ENCODE measurements around the gene LRCH1. TPM values are rescaled to one million over a fixed set of nuclear protein-coding genes. Genes with fewer than 3 reads are reported as not detected.
"Not testable (repeated sequence)": the region's sequence is repeated elsewhere in the genome, so short reads cannot be mapped to it uniquely, and the experiment has no call there.

Gene LRCH1
- total RNA-seq, 1 donor from 2014 or later: 12.5 TPM

DNA sequence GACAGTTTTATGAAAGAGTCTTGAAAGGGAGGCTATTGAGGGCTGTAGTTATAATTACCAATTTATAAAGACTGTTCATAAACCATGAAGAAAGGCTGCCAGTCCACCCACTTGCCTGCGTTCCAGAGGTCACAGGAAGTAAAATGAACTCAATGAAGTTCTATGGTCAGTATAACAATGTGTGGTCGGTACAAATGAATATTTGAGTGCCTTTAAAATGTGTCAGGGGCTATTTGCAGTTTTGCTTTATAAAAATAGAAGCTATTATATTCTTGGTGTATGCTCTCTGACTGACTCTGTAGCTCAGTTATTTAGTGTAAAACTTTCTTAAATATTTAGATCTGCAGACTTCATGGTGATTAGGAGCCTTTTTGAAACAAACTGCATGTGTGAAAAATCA, 197.0 kb downstream of the LRCH1 start:
- DNase-seq (no peak), ATAC-seq (no peak)
- intact Hi-C loops (cut with micrococcal nuclease): no loop called here

DNA sequence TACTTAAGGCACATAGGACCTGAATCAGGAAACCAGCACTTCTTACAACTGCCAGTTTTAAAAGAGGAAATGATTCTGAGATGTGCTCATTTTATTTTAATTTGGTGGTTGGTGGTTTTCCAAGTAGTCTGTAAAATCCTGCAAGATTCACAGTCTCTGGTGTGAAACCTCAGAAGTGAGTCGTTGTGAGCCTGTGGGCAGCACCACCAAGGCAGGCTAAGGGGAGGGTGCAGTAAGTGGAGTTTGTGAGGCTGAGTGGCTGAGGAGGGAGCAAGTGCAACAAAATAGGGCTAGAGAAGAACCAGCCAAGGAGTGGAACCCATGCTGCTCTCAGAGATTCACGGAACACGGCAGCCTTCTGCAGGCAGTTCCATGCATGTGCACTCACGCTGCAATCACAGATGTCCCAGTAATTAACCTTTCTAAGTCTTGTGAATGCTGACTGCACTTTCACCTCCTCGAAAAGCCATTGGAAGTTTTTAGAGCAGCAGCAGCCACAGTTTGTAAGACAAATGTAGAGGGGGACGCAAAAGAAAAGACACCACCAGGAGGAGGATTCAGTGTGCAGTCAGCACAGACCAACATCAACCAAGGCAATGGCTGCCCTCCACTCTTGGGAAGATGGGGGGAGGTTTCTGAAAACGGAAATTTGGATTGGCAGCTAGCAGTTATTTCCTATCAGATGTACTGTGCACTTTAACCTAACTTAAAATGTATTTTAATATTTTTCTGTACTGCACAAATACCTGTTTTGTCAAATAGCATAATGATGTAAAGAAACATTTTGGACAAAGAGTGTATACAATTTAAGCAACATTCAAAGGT, 199.1 kb downstream of the LRCH1 start:
- intact Hi-C loops (cut with micrococcal nuclease): no loop called here
- no peak for DNase-seq
- ATAC-seq: peak; percentile 32

DNA sequence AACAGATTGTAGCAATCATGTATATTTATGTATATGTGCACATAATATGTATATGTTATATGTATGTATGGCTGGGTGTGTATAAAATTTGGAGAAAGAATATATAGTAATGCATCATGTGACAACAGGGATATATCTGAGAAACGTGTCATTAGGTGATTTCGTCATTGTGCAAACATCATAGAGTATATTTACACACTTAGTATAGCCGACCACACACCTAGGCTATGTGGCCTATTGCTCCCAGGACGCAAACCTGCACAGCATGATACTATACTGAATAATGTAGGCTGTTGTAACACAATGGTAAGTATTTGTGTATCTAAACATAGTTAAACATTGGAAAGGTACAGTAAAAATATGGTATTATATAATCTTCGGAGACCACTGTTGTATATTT, 200.2 kb downstream of the LRCH1 start:
- intact Hi-C loops (cut with micrococcal nuclease): no loop called here
- DNase-seq (no peak), ATAC-seq (no peak)

DNA sequence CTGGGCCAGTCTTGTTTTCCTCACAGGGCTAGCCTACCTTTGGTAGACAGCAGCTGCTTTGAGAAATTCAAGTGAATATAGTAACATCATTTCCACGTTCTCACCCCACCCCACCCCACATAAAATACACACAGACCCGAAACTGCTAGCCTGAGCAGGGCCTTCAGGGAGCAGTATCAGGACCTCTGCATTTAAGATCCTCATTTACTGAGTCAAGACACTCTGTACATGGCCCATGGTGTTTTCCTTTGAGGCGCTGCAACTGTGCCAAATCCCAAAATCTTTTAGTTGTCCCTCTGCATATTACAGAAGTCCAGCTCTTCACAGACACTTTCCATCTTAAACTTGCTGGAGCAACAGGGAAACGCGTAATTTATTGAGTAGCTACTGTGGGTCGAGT, 200.9 kb downstream of the LRCH1 start:
- no peak for DNase-seq
- intact Hi-C loops (cut with micrococcal nuclease): no loop called here
- no peak for ATAC-seq

DNA sequence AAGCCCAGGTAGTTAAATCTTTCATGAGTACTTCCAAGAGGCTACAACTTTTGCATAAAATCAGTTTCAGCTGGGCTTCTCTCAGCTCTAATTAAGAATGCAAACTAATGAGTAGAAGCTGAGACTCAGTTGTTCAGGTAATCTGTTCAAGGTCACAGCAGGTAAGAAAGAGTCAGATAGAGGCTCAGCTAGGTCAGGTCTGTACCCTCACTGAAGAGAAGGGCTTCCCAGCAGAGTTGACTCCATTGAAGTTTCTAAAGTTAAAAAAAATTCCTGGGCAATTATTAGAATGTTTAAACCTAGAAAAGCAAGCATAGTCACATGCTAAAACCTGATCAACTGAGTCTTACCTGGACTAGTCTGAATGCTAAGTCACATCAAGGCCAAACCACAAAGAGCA, 201.8 kb downstream of the LRCH1 start:
- ATAC-seq: no peak
- intact Hi-C loops (cut with micrococcal nuclease): no loop called here

DNA sequence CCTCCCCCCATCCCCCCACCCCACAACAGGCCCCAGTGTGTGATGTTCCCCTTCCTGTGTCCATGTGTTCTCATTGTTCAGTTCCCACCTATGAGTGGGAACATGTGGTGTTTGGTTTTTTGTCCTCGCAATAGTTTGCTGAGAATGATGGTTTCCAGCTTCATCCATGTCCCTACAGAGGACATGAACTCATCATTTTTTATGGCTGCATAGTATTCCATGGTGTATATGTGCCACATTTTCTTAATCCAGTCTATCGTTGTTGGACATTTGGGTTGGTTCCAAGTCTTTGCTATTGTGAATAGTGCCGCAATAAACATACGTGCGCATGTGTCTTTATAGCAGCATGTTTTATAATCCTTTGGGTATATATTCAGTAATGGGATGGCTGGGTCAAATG, 202.5 kb downstream of the LRCH1 start:
- intact Hi-C loops (cut with micrococcal nuclease); DNase-seq; ATAC-seq: not testable (repeated sequence)

More for the DNA sequence above, 201.8 kb downstream of the LRCH1 start:
- DNase-seq: no peak

DNA sequence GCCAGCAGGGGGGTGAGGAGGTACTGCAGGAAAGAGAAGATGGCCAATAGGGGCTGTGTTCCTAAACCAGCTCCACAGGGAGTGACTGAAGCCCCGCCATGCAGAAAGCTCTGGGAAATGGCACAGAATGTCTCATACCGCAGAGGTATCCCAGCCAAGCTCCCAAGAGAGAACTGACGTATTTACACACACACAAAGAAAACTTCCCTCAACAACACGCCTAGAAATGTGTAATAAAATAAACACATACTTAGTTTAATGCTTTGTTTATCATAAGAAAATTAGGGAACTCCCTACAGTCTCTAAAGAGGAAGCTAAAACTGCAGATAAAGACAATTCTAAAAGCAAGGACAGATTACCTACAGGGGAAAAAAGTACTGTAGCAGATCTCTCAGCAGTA, 204.0 kb downstream of the LRCH1 start:
- ATAC-seq: no peak

DNA sequence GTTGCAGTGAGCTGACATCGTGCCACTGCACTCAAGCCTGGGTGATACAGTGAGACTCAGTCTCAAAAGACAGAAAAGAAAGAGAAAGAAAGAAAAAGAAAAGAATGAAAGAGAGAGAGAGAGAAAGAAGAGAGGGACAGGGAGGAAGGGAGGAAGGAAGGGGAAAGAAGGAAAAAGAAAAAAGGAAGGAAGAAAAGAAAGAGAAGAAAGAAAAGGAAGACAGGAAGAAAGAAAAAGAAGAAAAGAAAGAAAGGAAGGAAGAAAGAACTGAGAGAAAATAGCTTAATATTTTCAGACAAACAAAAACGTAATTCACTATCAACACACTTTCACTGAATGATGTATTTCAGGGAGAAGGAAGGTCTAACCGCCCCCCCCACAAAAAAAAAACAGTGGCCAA, 204.7 kb downstream of the LRCH1 start:
- ATAC-seq (no peak), DNase-seq (no peak)
- intact Hi-C loops (cut with micrococcal nuclease): no loop called here

More for the DNA sequence above, 204.0 kb downstream of the LRCH1 start:
- intact Hi-C loops (cut with micrococcal nuclease): no loop called here
- DNase-seq: no peak

DNA sequence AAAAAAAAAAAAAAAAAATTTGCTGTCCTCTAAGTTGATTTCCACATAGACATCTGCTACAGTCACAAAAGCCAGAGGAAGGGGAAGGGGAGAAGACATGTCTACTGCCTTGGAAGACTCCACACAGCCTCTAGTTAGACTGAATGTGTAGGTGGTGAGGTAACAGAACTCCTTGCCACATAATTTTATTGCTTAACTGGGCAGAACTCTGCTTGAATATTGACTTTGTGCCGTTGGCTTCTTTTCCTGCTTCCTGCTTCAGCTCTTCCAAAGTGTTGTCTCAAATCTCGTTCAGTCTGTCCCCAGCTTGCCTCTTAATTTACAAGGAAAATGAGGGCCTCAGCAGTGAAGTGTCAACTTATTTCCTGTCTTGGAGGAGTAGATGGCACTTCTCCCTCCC, 206.9 kb downstream of the LRCH1 start:
- ATAC-seq (no peak), DNase-seq (no peak)
- intact Hi-C loops (cut with micrococcal nuclease): no loop called here

DNA sequence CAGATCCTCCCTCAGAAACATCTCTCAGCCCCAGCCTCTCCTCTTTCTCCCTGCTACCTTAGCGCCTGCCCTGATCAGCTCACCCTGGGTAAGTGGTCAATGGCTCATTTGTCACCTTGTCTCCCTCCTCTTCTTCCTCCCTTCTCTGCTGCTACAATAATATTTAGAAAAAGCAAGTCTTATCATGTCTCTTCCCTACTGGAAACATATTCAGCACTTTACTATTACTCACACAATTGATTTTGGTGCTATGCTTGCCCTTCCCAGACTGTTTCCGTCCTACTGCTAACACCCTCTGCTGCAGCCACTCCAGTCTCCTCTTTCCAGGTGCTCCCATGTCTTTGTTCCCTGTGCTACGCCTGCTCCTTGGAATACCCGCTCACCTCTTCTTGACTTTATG, 208.2 kb downstream of the LRCH1 start:
- intact Hi-C loops (cut with micrococcal nuclease): no loop called here
- no peak for ATAC-seq
- no peak for DNase-seq

DNA sequence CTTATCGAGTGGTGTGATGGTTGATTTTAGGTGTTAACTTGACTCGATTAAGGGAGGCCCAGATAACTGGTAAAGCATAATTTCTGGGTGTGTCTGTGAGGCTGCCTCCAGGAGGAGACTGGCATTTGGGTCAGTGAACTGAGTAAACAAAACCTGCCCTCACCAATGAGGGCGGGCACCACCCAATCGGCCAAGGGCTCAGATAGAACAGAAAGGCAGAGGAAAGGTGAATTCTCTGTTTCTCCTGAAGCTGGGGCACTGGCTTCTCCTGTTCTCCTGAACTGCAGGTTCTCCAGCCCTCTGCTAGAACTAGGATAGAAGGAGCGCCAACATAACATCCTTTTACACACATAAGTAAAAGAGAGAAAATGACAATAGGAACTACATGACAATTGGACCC, 208.9 kb downstream of the LRCH1 start:
- intact Hi-C loops (cut with micrococcal nuclease): no loop called here
- DNase-seq (no peak), ATAC-seq (no peak)

DNA sequence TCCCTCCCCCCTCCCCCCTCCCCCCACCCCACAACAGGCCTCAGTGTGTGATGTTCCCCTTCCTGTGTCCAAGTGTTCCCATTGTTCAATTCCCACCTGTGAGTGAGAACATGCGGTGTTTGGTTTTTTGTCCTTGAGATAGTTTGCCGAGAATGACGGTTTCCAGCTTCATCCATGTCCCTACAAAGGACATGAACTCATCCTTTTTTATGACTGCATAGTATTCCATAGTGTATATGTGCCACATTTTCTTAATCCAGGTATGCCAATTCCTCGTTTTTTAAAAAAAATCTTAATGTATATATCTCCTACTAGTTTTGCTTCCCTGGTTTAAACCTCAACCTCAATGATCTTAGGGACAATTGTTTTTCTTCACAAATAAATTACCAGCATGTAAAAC, 217.0 kb downstream of the LRCH1 start:
- ATAC-seq: not testable (repeated sequence)

DNA sequence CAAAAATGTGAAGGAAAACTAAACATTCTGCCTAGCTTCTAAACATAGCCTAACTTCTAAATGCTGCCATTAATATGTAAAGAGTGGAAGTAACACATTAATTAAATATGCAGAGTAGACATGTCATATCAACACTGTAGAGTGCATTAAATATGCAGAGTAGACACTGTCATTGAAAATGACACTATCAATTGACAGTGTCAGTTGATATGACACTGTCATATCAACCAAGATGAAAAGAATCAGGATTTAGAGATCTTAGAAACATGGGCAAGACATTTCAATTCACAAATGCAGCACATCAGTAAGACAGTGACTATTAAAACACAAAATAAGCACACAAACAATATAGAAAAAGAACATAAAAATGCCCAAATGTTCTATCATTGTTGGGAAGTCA, 218.7 kb downstream of the LRCH1 start:
- no peak for ATAC-seq
- intact Hi-C loops (cut with micrococcal nuclease): no loop called here
- DNase-seq: no peak

More for the DNA sequence above, 217.0 kb downstream of the LRCH1 start:
- intact Hi-C loops (cut with micrococcal nuclease); DNase-seq: not testable (repeated sequence)

DNA sequence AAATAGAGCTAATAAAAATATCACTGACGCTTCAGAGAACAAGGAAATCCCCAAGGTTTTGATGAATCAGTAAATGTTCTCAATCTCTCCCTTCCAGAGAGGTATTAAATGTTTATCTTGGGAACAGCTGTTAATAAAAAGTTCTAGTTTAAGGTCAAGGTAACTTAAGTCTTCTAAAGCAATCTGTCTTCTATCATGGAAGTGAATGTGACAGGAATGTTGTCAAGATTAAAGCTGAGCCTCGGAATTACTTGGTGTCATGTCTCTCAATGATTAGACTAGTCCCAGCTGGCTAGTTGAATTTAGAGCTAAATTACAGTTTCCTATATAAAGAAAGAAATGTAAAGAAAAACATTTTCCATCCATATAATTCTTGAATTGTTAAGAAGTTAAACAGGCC, 220.6 kb downstream of the LRCH1 start:
- no peak for DNase-seq
- intact Hi-C loops (cut with micrococcal nuclease): no loop called here
- ATAC-seq: no peak

DNA sequence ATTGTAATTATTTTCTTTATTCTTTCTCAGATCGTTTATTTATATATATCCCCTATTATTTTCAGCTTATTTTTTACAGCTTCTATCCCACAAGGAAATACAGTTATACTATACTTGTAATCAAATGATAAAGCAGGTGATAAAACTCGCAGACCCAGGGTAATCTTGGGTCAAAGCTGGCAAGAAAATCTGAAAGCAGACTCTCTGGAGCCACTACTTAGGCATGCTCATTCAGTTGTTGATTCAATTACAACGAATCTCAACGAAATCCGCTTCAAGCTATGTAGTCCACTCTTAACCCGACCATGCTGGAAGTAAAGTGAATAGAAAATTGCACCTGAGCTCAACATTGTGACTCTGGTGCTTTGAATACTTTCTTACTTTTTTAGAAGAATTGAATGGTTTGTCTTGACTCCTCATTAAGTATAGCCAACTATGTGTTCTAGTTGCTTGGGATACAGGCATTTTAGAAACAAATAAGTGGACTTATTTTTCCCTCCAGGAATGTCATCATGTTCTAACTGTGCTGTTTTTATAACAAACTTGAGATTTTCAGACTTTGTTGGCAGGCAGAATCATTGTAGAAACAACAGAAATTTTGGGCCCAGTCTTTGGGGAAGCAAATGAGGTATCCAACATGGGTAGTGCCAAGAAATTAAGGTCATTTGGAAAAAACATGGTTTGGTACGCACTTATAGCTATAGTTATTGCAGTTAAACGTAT, 222.6 kb downstream of the LRCH1 start:
- intact Hi-C loops (cut with micrococcal nuclease): no loop called here
- ATAC-seq: peak; percentile 36
- no peak for DNase-seq

DNA sequence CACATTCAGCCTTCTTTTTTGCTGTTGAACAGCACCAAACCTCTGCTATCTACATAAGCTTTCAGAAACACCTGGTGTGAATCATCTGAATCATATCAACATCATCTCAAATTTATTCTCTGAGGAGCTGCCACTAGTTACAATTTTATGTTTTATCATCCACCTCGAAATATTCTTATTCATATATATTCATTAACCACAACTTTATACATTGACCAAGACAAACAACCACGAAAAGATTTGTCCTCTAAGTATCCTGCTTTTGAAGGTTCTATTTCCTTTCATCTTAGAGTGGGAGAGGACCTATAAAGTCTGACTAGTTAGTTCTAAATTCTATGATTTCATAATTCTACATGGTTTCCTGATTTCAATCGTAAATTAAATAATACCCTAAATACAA, 225.1 kb downstream of the LRCH1 start:
- DNase-seq: no peak
- intact Hi-C loops (cut with micrococcal nuclease): no loop called here
- ATAC-seq: no peak

DNA sequence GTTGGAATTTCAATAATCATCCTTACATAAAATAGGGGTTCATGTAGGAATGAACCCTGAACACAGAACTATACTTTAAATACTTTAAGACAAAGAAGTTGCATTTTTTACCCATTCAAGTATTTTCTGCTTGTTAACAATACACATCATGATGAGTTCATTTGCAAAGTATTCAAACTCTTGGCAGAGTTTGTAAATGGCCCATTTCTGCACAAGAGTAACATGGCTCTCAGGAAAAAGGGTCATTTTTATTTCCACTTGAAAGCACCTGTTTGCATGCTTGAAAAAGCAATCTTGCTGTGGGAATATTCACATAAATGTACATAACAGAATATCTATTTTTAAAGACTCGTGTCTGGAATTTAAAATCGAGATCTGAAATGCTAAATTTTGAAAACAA, 225.9 kb downstream of the LRCH1 start:
- intact Hi-C loops (cut with micrococcal nuclease): no loop called here
- DNase-seq: no peak
- ATAC-seq: no peak

DNA sequence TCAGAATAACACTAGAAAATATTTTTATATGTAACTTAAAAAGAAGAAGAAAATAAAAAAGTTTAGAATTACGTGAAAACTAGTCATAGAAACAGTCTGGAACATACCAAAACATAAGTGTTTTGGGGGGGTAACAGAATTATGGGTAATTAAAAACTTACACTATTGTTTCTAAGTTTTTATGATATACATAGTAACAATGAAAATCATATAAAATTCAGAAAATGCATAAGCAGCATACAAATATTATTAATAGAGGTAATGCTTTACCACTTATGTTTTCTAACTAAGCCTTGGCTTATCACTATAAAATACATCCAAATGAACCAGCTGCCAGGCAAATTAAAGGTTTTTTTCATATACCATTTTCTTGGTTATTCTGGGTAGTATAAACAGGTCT, 229.1 kb downstream of the LRCH1 start:
- ATAC-seq (no peak), DNase-seq (no peak)
- intact Hi-C loops (cut with micrococcal nuclease): no loop called here

DNA sequence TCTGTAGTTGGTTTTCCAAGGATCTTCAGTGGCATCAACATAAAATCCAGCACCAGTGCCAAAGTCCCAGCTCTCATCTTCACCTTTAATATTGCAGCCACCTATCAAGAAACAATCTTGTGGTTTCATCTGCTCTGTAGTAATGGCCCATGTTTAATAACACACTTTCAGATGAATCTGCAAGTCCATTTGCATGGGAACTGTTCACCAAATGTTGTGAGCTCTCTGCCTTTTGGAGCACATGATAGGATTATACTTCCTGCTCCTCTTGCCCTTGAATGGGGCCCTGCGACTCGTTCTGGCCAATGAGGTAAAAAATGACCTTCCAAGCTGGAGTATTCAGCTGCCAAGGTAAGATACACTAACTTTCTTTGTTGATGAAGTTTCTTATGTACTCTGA, 229.7 kb downstream of the LRCH1 start:
- DNase-seq (no peak), ATAC-seq (no peak)
- intact Hi-C loops (cut with micrococcal nuclease): no loop called here

DNA sequence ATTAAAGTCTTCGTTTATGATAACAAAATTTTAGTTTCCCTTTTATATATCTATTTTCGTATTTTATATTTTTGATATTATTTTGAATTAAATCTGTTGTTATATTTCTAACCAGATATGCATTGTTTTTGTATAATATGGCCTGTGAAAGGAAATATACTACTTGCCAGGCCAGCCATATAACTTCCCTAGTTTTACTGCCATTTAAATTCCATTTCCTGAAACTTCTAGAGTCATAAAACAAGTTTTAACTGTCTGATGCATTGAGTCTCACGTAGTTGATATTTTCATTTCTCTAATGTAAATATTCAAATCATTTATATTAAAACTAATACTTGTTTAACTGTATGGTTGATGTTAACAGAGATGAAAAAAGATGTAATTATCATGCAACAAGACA, 230.5 kb downstream of the LRCH1 start:
- DNase-seq (no peak), ATAC-seq (no peak)
- intact Hi-C loops (cut with micrococcal nuclease): no loop called here

DNA sequence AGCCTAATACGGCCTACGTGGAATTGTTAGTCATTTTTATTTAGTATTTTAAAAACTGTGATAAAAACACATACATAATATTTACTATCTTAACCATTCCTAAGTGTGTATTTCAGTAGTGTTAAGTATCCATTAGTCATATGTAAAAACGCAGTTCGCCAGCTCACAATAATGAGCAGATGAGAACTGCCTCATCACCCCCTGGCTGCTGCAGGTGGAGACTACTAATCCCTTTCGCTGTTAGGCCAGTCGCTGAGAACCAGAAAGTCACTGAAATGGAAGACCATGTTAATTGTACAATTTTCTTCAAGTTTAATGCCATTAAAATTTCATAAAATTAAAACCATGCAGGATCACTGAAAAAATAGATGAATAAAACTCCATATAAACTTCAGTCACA, 242.4 kb downstream of the LRCH1 start:
- ATAC-seq (no peak), DNase-seq (no peak)
- intact Hi-C loops (cut with micrococcal nuclease): no loop called here

All from left ventricle myocardium superior (tissue), 1 donor.